GM18498 (cell line): ENCODE results near the gene TIGD7.
A peak's percentile ranks its signal among the peaks of the same experiment; 100 is the strongest.
"Not testable (repeated sequence)": the region's sequence is repeated elsewhere in the genome, so short reads cannot be mapped to it uniquely, and the experiment has no call there.

Experiments used
- ATAC-seq: cut with Tn5 transposase; IDR thresholded peaks from one replicate; pipeline ENCODE4 v1.9.1; 2021; ENCODE audit warnings: mild to moderate bottlenecking, moderate library complexity; ENCODE audit not compliant: unreplicated experiment

TIGD7 gene

DNA sequence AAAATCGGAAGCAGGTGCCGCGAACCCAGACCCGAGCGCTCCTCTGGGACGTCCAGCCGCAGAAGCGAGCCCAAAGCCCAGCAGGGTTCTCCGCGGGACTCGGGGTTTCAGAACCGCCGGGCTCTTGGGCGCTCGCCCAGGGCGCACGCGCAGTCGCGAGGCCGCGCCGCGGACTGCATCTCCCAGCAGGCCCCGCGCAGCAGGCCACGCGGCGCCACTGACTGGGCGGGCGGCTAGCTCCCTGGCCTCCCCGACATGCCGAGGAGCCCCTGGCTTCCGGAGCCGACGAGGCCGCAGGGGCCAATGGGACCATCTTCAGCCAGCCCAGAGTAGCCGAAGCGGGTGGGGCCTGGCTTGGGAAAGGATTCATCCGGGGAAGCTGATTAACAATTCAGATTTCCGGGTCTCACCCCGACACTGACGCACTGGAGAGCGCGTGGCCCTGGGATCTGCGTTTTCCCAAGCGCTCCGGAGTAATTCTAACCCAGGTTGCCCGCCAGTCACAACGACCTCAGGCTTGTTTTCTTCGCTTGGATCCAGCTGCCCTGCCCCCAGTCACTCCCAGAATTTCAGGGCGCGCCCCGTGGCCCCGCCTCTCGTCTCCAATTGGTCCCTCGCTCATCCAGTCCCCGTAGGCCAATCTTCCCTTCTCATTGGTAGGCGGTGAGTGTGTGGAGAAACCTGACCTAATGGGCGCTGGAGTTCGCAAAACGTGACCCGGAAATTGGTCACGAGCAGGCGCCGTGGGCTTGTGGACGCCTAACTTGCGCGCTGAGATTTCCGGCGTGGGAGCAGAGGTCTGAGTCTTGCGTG lies 22.3 kb downstream of the TIGD7 start, which contains the start of gene ZNF263:
ZNF263 (plus strand) TSS at position 762 of the 813 bp plus-strand sequence. CDS start 328 bp downstream, outside the sequence.
- ATAC-seq: peak; percentile 78

DNA sequence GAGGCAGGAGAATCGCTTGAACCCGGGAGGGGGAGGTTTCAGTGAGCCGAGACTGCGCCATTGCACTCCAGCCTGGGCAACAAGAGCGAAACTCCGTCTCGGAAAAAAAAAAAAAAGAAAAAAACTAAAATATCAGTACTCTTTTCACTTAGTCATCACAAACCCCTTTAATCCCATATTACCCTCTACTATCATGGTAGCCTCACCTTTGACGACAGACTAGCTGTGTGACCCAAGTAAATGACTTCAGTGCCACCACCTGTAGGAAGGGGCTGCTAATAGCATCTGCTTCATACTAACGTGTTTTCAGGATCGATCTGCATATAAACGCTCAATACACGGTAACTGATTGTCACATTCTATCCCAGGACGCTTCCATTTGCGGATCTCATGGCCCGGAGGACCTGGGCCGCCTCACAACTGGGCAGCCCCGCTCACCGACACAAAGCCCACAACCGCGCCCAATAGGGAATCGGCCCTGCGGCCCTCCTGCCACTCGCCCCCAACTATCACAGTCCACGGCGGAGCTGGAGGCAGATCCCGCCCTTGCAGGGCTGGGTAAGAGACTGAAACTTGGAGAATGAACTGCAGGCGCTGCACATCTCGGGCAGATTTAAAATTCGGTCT lies 23.0 kb downstream of the TIGD7 start:
- peak; percentile 36 for ATAC-seq

DNA sequence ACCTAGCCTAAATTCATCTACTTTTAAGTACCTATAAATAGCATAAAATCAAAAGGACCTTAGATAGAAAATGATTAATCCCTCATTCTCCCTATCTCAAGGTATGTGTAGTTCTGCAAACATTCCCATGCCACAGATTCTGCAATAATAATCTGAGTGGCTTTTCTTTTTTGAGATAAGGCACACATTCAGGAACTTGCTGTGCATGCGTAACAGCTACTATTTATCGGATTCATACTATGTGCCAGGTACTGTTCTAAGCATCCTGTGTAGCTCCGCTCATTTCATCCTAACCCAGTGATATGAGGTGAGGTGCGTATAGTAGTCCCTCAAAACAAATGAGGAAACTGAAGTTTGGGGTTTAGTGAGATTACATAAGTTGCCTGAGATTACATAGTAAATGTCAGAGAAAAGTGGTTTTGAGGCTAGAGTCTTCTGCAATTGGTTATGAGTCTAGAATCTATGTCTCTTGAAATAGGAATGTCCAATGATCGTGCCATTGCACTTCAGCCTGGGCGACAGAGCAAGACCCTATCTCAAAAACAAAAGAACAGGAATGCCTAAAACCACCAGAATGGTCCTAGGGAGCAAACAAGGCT lies 23.9 kb downstream of the TIGD7 start:
- no peak for ATAC-seq

DNA sequence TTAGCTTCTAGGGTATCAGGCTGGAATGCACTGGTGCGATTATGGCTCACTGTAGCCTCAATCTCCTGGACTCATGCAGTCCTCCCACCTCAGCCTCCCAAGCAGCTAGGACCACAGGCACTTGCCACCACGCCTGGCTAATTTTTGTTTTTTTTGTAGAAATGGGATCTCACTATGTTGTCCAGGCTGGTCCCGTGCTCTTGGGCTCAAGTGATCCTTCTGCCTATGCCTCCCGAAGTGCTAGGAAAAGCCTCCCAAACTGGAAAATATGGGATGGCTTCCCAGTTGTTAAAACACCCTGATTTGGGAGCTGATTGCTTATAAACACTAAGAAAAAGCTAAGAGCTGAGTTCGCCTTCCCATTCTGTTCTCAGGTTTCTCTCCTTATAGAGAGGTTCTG lies 28.6 kb downstream of the TIGD7 start:
- no peak for ATAC-seq

DNA sequence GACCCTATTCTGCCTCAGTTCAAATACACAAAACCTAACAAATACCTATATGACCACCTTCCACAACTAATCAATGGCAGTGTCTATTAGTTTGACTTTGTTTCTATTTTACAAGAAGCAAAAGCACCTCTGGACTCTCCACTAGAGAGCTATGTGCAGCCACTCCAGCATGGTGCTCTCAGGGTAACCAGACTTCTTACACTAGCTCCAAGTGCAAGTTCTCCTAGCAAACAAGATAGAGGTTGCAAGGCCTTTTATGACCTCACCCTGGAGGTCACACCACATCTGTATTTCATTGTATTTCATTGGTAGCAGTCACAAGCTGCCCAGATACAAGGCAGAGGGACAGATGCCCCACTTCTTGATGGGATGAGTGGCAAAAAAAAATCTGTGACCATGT lies 30.3 kb downstream of the TIGD7 start:
- no peak for ATAC-seq

DNA sequence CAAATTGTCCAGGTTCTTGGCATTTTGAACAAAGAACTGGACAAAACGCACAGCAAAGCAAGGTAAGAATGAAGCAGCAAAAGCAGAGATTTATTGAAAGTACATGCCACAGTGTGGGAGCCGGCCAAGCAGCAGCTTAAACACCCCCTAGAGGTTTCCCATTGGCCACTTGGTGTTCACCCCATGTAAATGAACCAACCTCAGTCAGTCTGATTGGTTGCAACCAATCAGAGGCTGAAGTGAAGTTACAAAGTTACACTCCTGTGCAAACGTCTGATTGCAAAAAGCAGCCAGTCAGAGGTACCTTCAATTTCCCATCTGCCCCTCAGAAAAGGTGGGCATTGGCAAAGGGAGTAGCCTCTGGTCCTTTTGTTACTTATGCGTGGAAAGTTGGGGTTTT lies 30.7 kb downstream of the TIGD7 start:
- ATAC-seq: no peak

DNA sequence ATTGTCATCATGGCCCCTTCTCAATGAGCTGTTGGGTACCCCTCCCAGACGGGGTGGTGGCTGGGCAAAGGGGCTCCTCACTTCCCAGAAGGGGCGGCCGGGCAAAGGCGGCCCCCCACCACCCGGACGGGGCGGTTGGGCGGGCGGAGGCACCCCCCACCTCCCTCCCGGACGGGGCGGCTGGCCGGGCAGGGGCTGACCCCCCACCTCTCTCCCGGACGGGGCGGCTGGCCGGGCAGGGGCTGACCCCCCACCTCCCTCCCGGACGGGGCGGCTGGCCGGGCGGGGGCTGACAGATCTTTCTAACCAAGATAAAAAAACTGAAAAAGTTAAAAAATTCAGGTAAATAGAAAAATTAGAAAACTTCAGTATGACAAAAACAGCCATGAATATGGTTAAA lies 33.9 kb downstream of the TIGD7 start:
- not testable (repeated sequence) for ATAC-seq

DNA sequence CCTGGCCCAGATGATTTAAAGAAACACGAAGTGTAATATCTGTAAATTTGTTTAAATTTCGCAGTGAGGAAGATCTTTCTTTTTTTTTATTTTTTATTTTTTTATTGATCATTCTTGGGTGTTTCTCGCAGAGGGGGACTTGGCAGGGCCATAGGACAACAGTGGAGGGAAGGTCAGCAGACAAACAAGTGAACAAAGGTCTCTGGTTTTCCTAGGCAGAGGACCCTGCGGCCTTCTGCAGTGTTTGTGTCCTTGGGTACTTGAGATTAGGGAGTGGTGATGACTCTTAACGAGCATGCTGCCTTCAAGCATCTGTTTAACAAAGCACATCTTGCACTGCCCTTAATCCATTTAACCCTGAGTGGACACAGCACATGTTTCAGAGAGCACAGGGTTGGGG lies 34.5 kb downstream of the TIGD7 start:
- ATAC-seq: not testable (repeated sequence)

DNA sequence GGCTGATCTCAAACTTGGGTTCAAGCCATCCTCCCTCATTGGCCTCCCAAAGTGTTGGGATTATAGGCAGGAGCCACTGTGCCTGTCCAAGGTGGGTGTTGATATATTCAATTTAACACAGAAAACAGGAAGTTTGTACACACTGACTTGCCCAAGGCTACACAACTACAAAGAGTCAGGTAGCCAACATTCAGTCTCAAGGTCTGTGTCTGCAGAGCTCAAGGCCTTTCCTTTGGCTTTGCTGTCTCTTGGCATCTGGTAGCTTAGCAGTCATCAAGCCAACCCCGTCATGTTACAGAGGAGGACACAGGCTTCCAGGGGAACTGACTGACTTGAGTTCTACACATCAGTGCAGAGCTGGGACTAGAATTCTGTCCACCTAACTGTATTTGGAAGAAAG lies 36.9 kb downstream of the TIGD7 start:
- ATAC-seq: no peak

DNA sequence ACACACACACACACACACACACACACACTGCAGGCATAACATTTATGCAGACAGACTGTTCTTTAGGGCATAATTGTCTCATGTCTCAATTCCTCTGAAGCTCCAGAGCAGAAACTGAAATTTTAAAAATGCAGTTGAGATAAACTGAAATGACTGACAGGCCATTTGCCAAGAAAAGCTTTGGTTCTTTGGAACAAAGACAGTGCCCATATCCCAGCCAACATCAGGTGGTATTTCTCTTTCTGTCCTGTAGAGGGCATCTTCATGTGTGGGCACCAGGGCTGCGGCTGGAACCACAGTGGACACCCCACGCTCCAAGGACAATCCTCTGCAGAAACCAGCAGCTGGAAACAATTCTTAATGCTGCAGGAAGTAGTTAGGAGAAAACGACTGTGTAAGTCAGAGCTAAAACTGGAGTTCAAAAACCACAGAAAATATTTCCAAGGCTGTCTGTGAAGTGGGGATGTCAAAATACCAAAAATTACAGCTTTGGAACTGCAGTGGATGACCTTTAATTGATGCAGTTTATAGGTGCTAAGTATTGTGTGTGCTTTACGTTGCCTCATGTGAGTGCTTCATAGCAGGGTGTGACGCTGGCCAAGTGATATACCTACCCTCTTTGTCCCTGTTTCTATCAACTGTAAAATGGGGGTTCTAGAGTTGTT lies 38.2 kb downstream of the TIGD7 start:
- no peak for ATAC-seq

DNA sequence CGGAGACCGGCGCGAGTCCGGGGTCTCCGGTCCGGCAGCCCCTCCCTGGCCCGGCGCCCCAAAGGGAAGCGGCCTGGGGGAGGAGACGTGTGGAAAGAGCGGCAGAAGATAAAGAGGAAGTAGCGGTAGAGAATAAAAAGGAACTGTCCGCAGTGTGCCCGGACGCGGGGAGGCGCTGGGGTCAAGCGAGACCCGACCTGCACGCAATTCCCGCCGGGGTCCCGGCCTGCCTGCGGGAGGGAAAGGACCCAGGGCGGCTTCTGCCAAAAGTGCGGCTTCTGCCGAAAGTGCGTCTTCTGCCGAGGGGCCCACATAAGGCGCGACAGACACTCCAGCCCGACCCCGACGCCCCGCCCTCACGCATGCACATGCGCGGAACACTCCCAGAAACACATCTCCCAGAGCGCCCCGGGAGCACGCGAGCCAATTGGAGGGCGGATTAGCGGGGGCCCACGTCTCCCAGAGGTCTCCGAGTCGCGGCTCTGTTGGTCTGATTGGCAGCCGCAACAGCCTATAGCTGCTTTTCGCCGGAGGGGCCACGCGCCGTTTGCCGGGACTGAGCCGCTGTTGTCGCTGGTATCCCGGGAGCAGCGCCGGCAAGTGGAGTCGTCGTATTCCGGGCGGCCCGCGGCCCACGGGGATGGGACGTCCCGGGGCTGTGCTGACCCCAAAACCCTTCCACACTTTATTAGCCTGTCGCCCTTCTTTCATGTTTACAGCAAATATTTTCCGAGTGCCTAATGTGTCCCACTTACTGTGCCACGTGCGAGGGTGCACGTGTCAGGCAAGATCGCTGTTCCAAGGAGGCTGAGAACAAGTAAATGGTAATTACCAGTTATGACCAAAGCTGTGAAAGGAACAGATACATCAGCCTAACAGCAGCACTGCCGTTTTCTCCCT lies 40.8 kb downstream of the TIGD7 start:
- peak; percentile 84 for ATAC-seq

DNA sequence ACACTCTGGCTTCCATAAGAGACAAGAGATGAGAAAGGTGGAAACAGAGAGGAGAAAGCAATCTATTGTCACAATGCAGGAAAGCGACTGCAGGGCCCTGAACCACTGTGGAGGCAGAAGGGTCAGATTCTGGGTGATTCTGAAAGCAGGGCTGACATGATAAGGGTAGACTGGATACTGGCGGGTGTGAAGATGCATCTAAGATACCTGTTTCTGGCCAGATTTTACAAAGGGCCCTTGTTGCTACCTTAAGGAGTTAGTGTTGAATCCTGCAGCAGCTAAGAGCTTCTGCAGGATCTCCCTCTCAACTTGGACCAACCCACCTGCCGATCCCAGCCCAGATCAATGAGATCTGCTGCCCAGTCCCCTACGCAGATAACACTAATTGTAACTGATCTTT lies 42.7 kb downstream of the TIGD7 start:
- no peak for ATAC-seq

DNA sequence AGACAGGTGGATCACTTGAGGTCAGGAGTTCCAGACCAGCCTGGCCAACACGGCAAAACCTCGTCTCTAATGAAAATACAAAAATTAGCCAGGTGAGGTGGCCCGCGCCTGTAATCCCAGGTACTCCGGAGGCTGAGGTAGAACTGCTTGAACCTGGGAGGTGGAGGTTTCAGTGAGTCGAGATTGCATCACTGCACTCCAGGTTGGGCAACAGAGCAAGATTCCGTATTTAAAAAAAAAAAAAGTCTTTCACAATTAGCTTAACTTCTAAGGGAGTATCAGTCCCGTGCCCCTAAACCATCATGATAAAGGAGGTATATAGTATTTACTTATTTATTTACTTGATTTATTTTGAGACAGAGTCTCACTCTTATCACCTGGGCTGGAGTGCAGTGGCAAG lies 45.4 kb downstream of the TIGD7 start:
- ATAC-seq: no peak

DNA sequence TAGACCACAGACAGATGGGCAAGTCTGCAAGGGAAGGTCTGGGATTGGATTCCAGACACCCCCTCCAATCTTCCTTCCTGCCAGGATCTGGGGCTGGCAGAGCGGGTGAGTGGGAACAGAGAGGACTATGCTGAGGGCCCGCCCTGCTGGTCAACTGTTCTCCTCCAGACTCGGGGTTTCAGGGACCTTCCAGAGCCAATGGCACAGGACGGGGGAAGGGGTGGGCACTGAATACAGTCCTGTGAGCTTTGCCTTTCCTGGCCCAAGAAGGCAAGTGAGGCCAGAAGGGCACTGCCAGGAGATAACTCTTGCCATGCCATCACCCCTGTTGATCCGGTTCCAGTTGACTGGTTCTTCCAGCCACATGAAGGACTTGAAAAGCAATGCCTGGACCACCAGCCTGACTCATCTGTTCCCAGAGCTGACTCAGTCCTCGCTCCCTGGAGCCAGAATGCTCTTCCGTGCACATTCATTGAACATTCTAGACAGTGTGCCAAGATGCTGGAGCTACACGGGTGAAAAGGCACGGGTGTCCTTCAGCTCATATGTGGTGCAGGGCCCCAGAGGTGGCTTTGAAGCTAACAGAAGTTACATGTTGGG lies 48.3 kb downstream of the TIGD7 start:
- no peak for ATAC-seq

DNA sequence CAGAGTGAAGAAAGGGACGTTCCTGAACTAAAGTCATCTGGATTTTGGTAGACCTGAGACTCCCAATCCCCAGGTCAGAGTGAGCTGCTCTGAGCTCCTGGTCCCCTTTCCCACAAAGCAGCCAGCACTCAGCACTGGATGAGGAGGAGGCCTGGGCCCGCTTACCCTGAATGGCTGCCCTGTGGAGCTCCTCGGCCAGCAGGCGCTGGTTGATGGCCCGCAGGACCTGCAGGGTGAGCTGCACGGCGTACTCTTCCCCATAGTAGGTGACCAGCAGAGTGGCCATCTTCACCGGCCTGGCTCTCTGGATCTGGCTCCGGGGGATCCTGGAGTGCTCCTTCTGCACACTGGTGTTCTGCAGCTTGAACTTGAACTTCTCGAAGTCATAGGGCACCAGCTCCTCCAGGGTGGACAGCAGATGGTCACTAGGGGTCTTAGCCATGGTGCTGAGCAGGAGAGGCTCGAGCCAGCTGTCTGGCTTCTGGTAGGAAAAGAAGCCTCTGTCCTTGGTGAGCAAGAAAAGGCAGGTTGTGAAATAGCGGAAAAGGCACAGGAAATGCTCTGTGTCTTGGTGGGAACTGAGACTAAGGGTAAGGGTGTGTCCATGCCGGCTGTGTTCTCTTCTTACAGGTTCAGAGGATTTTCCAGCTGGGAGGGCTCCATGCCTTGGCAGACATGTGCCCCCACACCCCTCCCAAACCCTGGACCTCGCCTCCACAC lies 48.9 kb downstream of the TIGD7 start, which contains the start of gene MEFV:
MEFV (minus strand) TSS at position 488 of the 720 bp plus-strand sequence; CDS start at position 442, 46 bp downstream.
- ATAC-seq: no peak

DNA sequence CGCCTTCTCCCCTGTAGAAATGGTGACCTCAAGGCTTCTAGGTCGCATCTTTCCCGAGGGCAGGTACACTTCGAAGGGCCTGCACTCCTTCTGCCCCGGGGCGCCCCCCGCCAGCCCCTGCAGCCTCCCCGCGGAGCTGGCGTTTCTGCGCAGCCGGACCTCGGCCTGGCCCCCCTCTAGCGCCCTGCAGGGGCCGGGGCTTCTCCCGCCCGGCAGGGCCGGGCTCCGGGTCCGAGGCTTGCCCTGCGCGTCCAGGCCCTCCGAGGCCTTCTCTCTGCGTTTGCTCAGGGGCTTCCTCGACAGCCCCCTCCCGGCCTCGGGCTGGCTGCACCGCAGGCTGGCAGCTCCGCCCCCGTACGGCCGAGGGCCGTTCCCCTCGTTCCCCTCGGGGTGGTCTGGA lies 50.9 kb downstream of the TIGD7 start:
- ATAC-seq: no peak

DNA sequence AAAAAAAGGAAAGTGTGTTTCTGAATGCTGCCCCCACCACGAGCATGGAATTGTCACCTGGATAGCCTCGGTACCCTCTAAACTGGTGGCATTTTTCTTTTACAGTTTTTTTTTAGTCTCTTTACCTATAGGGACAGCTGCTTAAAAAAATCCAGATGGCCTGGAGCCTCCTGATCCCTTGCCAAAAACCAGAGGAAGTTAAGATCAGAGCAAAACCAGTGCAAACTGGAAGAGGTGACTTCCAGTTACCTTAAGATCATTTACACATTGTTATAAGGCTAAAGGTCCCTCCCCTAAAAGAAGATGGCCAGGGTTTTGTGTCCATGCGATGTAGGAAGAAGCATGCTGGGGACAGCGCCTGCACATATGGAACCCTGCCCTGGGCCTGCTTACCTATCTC lies 52.3 kb downstream of the TIGD7 start:
- ATAC-seq: no peak

DNA sequence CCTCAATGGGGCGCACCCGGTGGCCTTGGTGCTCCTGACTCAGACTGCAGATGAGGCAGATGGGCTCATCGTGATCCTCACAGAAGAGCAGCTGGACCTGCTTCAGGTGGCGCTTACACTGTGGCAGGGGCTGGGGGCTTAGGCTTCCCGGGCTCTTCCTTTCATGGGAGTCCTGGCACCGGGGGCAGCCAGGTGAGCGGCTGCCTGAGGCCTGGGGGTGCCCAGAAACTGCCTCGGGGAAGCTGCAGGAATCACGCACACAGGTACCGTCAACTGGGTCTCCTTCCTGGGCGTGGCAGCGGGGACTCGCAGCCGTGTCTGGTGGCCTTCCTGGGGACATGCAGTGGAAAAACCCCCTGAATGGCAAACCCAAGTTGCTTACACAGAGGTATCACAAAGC lies 55.8 kb downstream of the TIGD7 start:
- ATAC-seq: no peak

DNA sequence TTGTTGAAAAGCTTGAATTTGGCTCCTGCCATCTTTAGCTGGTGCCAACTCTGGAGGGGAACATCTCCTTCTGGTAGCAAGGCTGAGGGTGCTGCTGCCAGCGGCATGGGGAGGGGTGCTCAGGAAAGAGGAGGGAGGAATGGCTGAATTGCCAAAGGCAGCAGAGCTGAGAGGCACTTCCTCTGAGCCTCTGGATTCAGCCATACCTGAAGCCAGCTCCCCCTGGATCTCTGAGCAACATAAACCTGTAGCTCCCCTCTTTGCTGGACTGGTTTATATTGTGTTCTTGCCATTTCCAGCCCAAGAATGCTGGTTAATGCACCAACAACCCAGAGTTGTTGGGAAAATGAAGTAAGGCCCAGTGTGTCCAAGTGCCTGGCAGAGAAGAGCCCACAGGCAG lies 56.2 kb downstream of the TIGD7 start:
- no peak for ATAC-seq
